CD4-positive, alpha-beta T cell treated with Interleukin-15 for 1 hour (primary cell): ENCODE data around the gene TENT4A.
"Not testable (repeated sequence)": the region's sequence is repeated elsewhere in the genome, so short reads cannot be mapped to it uniquely, and the experiment has no call there.

ENCODE experiments used
- DNase-seq: peaks from one replicate; pipeline ENCODE4 v3.0.0-alpha.2; 2020

Gene TENT4A

DNA sequence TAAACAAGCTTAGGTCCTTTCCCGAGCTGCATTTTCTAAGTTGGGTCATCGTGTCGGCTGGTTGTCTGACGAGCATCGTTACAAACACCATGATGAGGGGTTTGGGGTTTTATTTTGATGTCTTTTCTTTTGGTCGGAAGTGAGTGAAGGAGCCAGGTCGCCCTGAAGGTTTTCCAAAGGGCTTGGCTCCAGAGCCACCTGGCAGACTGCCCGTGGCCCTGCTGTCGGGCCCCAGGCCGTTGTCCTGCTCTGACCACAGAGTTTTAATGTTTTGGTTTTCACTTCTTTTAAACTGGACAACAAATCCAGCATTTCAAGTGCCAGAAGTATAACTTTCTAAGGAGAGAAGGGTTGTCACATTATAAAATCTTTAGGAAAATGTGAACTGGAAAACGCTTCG is 42.3 kb downstream of the TENT4A start:
- DNase-seq: no peak

DNA sequence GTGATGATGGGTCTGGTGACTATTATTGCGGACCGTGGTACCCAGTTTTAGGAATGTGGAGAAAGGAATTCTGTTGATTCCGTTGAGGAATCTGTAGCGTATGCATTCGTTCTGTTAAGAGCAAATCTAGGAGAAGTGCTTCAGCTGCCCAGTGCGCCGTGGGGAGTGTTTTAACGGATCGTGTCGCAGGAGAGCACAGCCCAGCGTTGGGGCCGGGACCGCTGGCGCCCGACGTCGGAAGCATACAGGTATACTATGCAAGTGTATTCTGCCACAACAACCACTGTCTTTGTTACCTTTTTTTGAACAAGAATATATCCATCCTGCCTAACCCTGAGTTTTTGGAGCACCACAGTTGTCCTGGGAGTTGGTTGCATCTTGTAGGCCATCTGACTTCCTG is 42.7 kb downstream of the TENT4A start:
- DNase-seq: no peak

DNA sequence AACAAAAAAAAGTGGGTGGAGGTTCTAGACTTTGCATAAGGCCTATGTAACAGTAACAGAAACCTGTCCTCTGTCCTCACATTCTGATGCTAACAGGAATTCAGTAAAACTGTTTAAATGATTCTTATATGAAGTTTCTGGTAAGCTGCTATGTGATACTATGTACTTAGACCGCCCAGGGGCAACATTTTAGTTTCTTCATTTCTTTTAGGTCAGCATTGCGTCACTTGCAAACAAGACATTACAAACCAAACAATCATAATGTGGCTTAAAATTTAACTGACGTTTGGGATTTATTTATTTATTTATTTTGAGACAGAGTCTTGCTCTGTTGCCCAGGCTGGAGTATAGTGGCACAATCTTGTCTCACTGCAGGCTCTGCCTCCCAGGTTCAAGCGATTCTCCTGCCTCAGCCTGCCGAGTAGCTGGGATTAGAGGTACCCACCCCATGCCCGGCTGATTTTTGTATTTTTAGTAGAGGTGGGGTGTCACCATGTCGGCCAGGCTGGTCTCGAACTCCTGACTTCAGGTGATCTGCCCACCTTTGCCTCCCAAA is 44.3 kb downstream of the TENT4A start:
- no peak for DNase-seq

DNA sequence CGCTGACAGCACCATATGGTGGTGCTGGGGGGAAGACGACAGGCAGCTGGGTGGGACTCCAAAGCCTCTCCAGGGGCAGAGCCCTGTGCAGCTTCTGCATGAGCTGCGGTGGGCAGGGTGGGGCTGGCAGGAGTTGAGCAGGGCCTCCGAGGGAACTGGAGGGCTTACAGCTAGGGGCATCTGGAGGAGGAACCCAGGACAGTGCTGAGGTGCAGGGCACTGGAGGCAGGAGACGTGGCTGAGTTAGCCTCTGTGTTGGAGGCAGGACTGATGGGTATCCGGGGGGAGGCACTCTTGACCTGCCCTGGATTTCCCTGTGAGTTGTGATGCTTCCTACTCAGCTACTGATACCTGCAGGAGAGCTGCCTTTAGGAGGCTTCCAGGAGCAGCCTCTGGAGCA is 45.0 kb downstream of the TENT4A start:
- DNase-seq: no peak

DNA sequence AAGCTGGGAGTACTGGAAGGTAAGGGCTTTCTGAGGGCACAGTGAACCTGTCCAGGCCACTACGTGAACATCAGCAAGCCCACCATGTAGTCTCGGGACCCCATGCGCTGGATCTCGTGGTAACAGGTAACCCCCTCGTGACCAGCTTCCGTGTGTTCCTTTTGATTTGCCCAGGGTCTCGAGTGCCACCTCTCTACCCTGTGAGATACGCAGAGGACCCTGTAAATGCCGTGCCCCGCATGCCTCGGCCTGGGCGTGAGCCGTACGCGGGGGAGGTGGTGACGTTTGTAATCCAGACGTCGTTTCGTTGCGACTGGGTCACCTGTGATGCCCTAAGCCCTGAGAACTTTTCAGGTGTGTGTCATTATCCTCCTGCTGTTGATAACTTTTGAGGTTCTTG is 45.5 kb downstream of the TENT4A start:
- DNase-seq: no peak

DNA sequence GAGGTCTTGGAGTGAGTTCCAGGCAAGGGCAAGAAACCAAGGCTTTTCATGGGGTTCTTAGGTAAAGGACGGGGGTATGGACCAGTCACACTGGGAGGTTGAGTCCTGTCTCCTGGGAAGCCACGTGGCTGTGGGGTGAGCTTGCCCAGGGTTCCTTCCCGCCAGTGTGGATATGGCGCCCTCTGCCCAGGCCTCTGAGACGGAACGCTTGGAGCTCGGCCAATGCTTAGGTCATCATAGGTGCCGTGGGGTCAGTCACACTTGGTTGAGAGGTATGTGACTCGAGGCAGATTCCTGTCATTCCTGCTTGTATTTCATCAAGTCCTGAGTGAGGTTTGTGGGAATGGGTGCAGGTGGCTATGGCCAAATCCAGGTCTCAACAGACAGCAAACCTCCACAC is 46.2 kb downstream of the TENT4A start:
- DNase-seq: no peak

DNA sequence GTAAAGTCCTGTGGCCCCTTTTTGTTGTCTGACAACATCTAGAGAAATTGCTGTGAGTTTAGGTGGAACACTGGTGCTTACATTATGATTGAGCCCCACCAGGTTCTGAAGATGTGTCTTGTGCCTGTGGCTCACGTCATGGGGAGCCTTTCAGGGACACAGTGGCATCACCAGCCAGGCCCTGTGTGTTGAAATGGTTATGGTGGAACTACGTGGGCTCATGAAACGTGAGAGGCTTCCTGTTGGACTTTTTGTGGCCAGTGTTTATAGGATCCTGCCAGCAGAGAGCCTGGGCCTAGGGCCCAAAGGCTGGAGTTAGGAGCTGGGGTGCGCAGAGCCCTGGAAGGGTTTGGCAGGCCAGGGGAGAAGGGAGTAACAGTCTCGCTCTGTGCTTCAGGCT is 46.8 kb downstream of the TENT4A start:
- DNase-seq: no peak

DNA sequence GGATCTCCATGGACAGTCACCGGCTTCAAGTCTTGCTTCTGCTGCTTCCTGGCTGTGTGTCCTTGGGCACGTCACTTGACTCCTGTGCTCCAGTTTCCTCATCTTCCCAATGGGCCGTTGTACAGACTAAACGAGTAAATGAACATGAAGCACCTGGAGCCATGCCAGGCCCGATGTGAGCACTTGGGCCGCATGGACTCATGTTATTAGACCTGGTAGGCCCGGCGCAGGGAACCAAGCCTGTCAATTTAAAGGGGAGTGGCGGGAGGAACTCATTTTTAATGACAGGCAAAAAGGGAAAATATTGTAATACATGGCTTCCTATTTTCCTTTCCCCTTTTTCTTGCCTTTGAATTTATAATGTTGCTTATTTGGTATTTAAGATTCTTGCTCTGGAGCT is 47.5 kb downstream of the TENT4A start:
- DNase-seq: no peak

DNA sequence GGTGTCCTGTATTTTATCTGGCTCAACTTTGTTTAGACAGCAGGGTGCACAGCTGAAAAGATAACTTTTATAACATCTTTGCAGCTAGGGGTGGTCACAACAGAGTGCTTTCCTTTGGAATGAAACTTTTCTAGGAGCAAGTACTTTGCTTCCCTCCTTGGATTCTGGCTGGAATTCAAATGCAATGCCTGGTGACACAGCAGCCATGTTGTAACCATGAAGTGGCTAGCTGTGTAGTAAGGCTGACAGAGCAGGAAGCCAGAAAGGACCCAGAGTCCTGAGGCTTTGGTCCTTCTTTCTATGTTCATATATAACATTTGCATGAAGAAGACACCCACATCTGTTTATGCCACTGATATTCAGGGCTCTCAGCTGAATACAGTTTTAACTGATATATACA is 48.1 kb downstream of the TENT4A start:
- no peak for DNase-seq

DNA sequence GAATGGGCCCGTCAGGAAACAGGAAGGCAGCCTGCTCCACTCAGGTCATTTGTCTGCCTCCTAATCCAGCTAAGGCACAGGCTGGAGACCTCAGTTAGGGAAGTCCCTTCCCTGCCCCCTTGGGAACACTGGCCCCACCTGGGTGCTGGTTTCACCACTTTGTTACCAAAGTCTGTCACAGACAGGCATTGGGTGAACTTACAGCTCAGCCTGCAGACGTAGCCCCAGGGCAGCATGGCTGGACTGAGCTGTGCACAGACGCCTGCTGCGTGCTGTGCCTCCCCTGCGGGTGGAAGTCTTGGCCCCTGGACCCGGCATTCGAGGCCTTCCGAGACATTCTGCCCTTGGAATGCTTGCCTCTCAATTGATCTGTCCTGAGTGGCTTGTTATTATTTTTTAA is 48.9 kb downstream of the TENT4A start:
- no peak for DNase-seq

DNA sequence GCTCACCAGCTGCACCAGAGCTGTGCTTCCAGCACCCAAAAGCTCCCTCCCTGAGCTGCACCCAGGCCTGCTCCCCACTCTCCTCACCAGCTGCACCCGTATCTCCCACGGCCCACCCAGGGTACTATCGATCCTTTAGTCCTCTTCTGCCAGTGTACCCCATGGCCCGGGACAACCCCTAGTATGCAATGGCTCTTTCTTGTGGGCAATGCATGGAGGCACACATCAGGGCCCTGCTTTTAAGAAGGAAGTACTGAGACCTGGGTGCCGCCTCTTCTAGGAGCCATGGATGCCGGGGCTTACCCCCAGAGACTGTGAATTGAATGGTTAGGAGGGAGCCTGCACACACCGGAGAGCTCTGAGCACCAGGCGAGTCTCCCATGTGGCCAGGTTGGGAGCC is 49.5 kb downstream of the TENT4A start:
- DNase-seq: no peak

DNA sequence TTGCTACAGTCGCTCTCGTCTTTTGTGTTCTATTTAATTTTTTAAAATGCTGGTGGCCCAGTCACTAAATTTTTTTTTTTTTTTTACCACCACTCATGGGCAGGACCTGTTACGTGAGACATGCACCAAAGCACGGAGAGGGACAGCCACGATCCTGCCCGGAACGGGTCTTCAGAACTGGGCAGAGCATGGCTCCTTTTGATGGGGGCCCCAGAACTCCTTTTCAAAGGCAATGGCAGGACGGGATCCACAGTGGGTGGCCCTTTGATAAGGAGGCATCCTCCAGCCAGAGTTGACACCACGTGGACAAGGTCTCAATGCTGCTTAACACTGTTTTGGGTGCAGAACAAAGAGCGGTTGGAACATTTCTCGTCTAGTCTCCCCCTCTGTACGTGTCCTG is 50.0 kb downstream of the TENT4A start:
- DNase-seq: no peak

DNA sequence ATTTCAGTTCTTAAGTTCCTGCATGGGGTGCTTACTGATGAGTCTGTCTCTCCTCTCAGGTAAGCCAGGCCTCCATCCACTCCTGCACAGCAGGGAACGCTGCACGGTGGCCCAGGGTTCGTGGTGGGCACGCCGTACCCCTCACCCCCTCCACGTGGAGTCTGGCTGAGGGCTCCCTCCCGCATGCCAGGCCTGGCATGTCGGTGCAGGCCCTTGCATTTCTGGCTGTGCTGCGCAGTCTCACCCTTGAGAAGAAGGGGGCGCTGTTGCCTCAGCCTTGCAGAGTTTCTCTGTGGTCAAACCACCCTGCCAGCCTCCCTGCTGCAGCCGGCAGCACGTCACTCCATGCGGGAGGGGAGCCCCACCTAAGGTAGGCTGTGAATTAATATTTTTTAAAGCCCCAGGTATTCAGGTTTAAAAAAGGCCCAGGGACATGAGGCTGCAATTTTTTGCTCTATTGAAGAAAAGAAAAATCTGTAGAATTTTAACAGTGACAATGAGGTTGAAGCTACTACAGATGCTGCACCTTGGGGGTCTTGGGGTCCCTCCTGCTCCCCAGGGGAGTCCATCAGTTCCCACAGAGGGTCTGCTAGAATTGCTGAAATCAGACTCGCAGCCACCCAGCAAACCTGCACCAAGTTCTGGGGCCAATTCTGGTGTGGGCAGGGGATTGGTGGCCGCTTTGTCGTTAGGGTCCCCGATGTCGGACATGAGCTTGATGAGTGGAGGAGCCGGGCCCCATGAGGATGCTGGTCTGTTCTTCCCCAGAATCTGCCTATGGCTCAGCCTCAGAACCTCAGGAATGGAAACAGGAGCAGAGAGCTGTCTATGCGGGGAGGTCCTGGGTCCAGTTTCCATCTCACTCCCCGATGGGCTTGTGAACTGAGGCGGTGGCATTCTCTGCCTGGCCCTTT is 52.6 kb downstream of the TENT4A start:
- peak; percentile 64 for DNase-seq

DNA sequence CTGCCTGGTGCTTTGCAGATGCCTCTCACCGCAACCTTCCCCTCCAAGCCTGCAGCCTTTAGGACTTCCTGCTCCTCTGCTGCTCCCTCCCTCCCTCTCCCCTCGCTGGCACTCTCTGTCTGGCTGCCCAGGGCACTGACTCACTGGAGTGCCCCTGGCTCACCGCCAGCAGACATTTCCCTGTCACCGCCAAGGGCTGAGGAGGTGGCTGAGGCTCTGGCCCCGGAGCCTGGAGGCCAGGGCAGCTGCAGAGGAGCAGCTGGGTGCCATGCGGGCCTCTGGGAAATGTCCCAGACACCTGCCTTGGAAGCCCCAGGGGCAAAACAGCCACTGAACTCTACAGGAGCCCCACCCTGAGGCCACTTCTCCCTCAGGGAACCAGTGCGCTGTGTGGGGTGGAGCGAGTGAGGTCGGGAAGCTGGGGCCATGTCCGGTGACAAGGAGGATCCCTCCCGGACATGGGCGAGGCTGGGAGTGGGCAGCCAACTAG is 53.4 kb downstream of the TENT4A start:
- DNase-seq: peak; percentile 83

DNA sequence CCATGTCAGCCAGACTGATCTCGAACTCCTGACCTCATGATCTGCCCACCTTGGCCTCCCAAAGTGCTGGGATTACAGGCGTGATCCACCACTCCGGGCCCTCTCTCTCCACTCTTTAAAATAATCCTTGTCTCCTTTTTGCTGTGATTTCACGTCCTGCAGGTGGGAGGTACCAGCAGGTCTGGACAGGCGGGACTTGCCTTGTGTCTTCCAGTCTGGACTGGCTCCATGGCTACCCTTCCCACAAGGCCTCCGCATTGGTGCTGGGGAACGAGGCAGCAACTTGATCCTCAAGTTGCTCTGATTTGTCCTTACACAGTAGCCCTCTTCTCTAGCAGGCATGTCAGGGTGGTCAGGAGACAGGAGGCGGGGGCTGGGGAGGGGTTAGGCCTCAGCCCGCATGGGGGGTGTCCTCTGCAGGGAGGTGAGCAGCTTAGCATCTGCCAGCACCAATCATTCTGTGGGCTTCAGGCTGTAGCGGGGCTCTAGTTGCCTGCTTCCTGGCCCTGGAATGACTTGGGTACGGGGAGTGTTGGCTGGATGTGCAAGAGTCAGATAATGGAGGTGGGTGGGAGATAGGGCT is 54.3 kb downstream of the TENT4A start:
- DNase-seq: no peak

DNA sequence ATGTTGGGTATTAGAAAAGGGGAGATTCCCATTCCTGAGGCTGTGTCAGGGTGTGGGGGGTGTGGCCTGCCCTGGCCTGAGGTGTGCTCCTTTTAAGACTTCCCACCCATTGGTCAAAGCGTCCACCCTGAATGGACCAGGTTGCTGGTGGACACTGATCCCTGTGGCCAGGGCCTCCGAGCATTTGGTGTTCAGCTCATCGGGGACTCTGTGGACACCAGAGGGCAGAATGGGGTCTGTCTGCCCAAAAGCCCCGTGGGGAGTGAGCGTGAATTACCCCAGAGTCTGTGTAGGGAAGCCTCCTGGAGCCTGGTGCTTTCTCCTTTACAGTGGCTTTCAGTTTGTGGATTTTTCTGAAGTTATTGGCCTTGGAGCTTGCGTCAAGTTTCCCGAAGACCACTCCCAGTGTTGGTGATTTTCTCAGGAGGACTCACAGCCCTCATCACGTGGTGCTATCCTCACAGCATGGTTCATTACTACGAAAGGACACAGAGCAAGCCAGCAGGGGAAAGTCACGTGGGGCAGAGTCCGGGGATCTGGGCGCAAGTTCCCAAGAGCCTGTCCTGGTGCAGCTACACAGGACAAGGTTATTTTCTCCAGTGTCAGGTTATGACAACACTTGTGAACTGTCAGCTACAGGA is 55.5 kb downstream of the TENT4A start:
- DNase-seq: no peak

DNA sequence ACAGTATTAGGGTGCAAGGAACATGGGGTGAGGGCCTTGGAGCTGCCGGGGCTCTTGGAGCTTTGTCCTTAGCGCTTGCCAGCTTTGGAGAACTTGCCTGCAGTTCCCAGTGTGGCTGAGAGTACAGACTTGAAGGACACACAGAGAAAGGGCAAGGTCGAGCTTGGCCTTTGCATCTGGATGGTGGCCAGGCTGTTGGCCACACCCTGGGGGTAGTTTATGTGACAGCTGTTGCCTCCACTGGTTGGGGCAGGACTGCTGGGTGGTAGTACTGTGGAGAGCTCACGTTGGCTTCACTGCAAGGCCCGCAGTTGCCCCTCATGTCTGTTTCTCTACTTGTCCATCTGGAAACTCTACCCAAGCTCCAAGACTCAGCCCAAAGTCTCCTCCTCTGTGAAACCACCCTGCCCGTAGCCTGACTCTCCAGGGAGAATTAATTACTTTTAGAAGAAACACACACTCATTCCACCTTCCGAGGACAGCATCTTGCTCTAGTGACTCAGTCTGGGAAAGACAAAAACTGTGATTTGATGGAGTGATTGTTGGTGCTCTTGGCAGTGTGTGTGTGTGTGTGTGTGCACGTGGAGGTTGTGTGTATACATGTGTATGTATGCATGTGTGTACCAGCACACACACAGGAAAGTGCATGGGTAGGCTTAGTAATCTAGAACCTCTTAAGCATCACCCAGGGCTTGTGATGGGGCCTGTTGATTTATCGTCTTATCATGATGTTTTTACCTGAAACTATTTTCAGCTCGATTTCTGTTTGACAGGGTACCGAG is 57.8 kb downstream of the TENT4A start:
- no peak for DNase-seq

DNA sequence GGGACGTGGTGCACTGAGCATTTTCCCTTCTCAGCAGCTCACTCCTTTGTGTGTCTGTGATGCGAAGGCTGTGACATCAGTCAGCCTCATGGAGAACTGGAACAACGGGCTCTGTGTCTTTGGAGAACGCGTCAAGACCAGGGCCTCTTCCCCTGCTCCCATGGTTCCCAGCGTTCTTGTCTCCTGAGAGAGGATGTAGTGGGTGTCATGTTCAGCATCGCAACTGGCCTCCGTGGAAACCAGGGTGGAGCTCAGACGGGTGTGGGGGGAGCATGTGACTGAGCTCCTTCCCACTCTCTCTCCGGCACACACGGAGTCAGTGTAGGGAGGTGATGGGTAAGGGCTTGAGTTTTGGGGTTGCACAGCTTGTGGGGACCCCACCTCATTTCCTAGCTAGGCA is 59.7 kb downstream of the TENT4A start:
- no peak for DNase-seq

DNA sequence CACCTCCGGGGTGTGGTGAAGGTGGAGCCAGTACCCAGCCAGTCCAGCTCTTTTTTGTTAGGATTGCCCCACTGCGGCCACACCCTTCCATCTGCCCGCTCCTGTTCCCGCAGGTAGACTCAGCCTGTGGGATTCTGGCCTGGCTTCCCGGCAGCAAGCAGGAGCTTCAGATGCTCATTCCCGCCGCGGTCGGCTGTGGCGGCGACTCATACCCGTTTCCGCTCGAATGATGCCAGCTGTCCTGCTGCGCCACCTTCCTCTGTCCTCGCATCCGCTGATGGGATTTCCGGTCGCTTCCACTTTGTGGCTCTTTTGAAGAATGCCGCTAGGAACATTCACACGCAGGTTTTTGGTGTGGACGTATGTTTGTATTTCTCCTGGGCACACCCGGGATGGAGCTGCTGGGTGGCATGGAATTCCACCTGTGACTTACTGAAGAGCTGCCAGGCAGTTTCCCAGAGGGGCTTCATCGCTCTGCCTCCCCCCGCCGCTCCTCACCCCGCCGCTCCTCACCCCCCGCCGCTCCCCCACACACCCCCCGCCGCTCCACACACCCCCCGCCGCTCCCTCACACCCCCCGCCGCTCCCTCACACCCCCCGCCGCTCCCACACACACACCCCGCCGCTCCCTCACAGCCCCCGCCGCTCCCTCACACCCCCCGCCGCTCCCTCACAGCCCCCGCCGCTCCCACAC is 60.3 kb downstream of the TENT4A start:
- DNase-seq: no peak

DNA sequence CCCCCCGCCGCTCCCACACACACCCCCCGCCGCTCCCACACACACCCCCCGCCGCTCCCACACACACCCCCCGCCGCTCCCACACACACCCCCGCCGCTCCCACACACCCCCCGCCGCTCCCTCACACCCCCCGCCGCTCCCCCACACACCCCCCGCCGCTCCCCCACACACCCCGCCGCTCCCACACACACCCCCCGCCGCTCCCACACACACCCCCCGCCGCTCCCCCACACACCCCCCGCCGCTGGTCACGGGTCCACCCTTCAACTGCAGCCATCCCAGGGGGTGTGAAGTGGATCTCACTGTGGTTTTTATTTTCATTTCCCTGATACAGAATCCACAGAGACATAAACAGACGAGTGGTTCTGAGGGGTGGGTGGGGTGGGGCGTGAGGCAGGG is 61.0 kb downstream of the TENT4A start:
- DNase-seq: not testable (repeated sequence)

DNA sequence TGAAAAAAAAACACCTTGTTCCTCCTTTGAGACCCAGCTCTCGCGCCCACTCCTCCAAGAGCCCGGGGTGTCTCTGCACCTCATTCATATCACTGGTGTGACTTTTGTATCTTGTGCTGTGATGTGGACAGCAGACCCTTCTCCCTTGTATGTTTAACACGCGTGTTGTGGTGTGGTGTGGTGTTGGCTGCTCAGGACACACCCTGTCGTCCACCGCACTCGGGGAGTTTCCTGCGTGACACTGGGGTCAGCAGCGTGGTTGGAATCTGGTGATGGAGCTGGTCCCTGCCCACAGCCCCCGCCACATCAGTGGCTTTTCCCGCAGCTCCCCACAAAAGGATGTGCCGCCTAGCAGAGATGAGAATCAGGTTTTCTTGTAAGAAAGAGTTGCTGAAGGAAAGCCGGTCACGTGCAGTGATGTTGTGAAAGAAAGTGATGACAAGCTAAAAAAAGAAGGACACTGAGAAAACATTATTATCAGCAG is 61.5 kb downstream of the TENT4A start:
- no peak for DNase-seq

DNA sequence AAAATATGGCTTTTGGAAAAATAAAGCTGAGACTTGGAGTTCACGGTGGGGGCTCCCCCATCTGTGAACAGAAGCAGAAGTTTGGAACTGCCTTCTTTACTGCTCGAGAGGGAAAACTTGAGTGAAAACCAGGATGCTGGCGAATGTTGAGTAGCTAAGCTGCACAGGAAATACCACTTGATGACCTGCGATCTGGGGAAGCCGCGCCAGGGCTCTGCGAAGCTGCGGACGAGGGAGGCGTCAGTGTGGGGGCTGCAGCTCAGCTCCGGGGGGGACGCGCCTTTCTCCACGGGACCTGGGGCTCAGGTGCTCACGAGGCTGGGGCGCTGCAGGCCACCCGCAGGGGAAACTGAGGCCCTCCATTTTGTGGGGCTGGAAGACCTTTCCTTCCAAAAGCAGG is 62.3 kb downstream of the TENT4A start:
- DNase-seq: no peak
